A549 (cell line): ENCODE measurements around the gene CORO2A. TPM values are rescaled to one million over a fixed set of nuclear protein-coding genes. Genes with fewer than 3 reads are reported as not detected.

Source experiments
- ATAC-seq, 2 experiments: fragments of 200-7000 bp in 1 of 2; fragments of >200 bp in 1 of 2; cut with Nextera tagmentation in 1 of 2; cut with Tn5 transposase in 1 of 2; 3 replicates each; pipeline versions ENCODE4 v1.8.0 to v1.9.1; 2018 to 2020; ENCODE audit warnings: mild to moderate bottlenecking in 1 of 2, moderate library complexity in 1 of 2
- CTCF ChIA-PET: fragments of 300-600 bp; sonication (Branson Sonifier 250); formaldehyde crosslinking; extraction: SDS; loops from one replicate; lab custom pipeline; 2021; ENCODE audit warnings: antibody characterized with exemption, inconsistent platforms; lab: Yijun Ruan, JAX
- POLR2A ChIA-PET: fragments of 350-600 bp; formaldehyde crosslinking; extraction: SDS; loops from one replicate; lab custom pipeline; 2021; ENCODE audit warnings: antibody characterized with exemption, inconsistent platforms; lab: Yijun Ruan, JAX
- DNase-seq, 2 experiments: peaks; one replicate each; pipeline versions ENCODE4 v3.0.0 to v3.0.0-alpha.2; 2011 to 2016; ENCODE audit warnings: low read depth in 1 of 2, low spot score in 1 of 2
- FAIRE-seq: peaks from 2 replicates; lab custom pipeline; 2011; peaks lifted over from hg19 to GRCh38; lab: Jason Lieb, UNC
- H3K27ac ChIP-seq, 2 experiments: fragments of >200 bp; sonication (Bioruptor Twin); formaldehyde crosslinking; 3 replicates each; pipeline ENCODE4 v1.5.1; 2016 to 2017
- H3K4me1 ChIP-seq: fragments of >200 bp; sonication (Bioruptor Twin); formaldehyde crosslinking; 3 replicates; pipeline ENCODE4 v1.6.1; 2016
- H3K4me2 ChIP-seq: fragments of >200 bp; sonication (Bioruptor Twin); formaldehyde crosslinking; 3 replicates; pipeline ENCODE4 v1.6.1; 2016
- H3K4me3 ChIP-seq: fragments of >200 bp; sonication (Bioruptor Twin); formaldehyde crosslinking; 3 replicates; pipeline ENCODE4 v1.5.1; 2016
- H3K9me3 ChIP-seq: fragments of >200 bp; sonication (Bioruptor Twin); formaldehyde crosslinking; 3 replicates; pipeline ENCODE4 v1.6.1; 2016
- BCL3 ChIP-seq: fragments of >200 bp; sonication (Bioruptor Twin); formaldehyde crosslinking; IDR thresholded peaks from 3 replicates; pipeline ENCODE4 v1.6.1; 2016
- CBX2 ChIP-seq: fragments of 200-600 bp; sonication (generic); IDR thresholded peaks from 2 replicates; pipeline ENCODE4 v1.6.1; 2016; ENCODE audit warnings: low read depth, mild to moderate bottlenecking, borderline replicate concordance
- CBX8 ChIP-seq: fragments of 200-600 bp; sonication (generic); IDR thresholded peaks from 2 replicates; pipeline ENCODE4 v1.6.1; 2016
- CHD2 ChIP-seq: fragments of 150-350 bp; IDR thresholded peaks from 2 replicates; pipeline ENCODE4 v1.6.1; 2014; ENCODE audit warnings: low read length; ENCODE audit not compliant: partially characterized antibody
- CHD4 ChIP-seq: fragments of 200-600 bp; sonication (generic); IDR thresholded peaks from 2 replicates; pipeline ENCODE4 v1.6.1; 2016; ENCODE audit warnings: antibody characterized with exemption, mild to moderate bottlenecking, borderline replicate concordance
- CTCF ChIP-seq: fragments of >200 bp; sonication (Bioruptor Twin); formaldehyde crosslinking; IDR thresholded peaks from 3 replicates; pipeline ENCODE4 v1.5.1; 2016
- EHMT2 ChIP-seq: fragments of 200-600 bp; sonication (generic); IDR thresholded peaks from 2 replicates; pipeline ENCODE4 v1.6.1; 2016; ENCODE audit warnings: antibody characterized with exemption, low read depth, mild to moderate bottlenecking, moderate library complexity
- ESRRA ChIP-seq: fragments of 150-350 bp; IDR thresholded peaks from 2 replicates; pipeline ENCODE4 v1.6.1; 2014; ENCODE audit warnings: mild to moderate bottlenecking, low read length, borderline replicate concordance
- FOSL2 ChIP-seq, 2 experiments: fragments of 450-650 bp in 1 of 2; fragments of >200 bp in 1 of 2; sonication (Bioruptor Twin) in 1 of 2; formaldehyde crosslinking; IDR thresholded peaks; 2 replicates each; pipeline versions ENCODE4 v1.5.0 to v1.6.1; 2016 to 2020; ENCODE audit warnings: mild to moderate bottlenecking in 1 of 2, moderate library complexity in 1 of 2
- GATA3 ChIP-seq: IDR thresholded peaks from 2 replicates; pipeline ENCODE4 v1.6.1; 2012; ENCODE audit warnings: borderline replicate concordance
- HDAC2 ChIP-seq: fragments of 200-600 bp; sonication (generic); IDR thresholded peaks from 2 replicates; pipeline ENCODE4 v1.6.1; 2016
- HOXA7 ChIP-seq: fragments of 250-450 bp; sonication (Bioruptor Pico); IDR thresholded peaks from 2 replicates; pipeline ENCODE4 v1.5.0; 2020; ENCODE audit warnings: mild to moderate bottlenecking, moderate library complexity
- HOXB5 ChIP-seq: fragments of 250-450 bp; sonication (Bioruptor Pico); IDR thresholded peaks from 2 replicates; pipeline ENCODE4 v1.5.0; 2020; ENCODE audit warnings: mild to moderate bottlenecking, moderate library complexity
- JUN ChIP-seq, 2 experiments: fragments of >200 bp; sonication (Bioruptor Twin); formaldehyde crosslinking; IDR thresholded peaks; 2 replicates in 1 of 2; 3 replicates in 1 of 2; pipeline ENCODE4 v1.6.1; 2016 to 2017
- KDM5A ChIP-seq: fragments of 200-600 bp; sonication (generic); IDR thresholded peaks from 2 replicates; pipeline ENCODE4 v1.6.1; 2016; ENCODE audit warnings: antibody characterized with exemption, mild to moderate bottlenecking
- MYC ChIP-seq: IDR thresholded peaks from 2 replicates; pipeline ENCODE4 v1.6.1; 2012; ENCODE audit warnings: mild to moderate bottlenecking, inconsistent platforms, low read length, improper control_type of control experiment, borderline replicate concordance
- NFE2L2 ChIP-seq: fragments of 150-350 bp; conservative IDR thresholded peaks from 2 replicates; pipeline ENCODE4 v1.6.1; 2014; ENCODE audit warnings: low read length
- POLR2A ChIP-seq: IDR thresholded peaks from 2 replicates; pipeline ENCODE4 v1.6.1; 2012; ENCODE audit warnings: mild to moderate bottlenecking, low read length
- RAD21 ChIP-seq, 2 experiments: fragments of >200 bp in 1 of 2; sonication (Bioruptor Twin) in 1 of 2; formaldehyde crosslinking in 1 of 2; IDR thresholded peaks in 1 of 2; conservative IDR thresholded peaks in 1 of 2; 2 replicates in 1 of 2; 3 replicates in 1 of 2; pipeline ENCODE4 v1.6.1; 2012 to 2018; ENCODE audit warnings: inconsistent platforms in 1 of 2
- RARB ChIP-seq: fragments of 250-450 bp; sonication (Bioruptor Pico); IDR thresholded peaks from 2 replicates; pipeline ENCODE4 v1.8.0; 2021; ENCODE audit warnings: mild to moderate bottlenecking, moderate library complexity
- SREBF2 ChIP-seq: fragments of 450-650 bp; IDR thresholded peaks from 2 replicates; pipeline ENCODE4 v1.6.1; 2014; ENCODE audit warnings: mild to moderate bottlenecking, moderate library complexity
- WGBS: methylation state at CpG from one replicate; pipeline ENCODE4 v1.1.6; 2017; ENCODE audit errors: missing lambda C conversion rate; 5-methylcytosine and 5-hydroxymethylcytosine counted together
- polyA plus RNA-seq, 4 experiments: library from polyadenylated mRNA; depleted of rRNA in 3 of 4; stranded (reverse); fragments of >200 nt; fragmentation: RNase III in 1 of 4; extraction: RNeasy Plus Mini Kit Qiagen cat#74134 plus additional on column Dnase treatment in 1 of 4; gene quantifications; 2 replicates in 3 of 4; 3 replicates in 1 of 4; pipeline ENCODE4 v1.2.3, GENCODE V29; 2011 to 2017
- TF ChIP-seq, protein P1 (sequence below): fragments of 250-450 bp; sonication (Bioruptor Pico); IDR thresholded peaks from 2 replicates; pipeline ENCODE4 v1.5.0; 2021; ENCODE audit warnings: mild to moderate bottlenecking, moderate library complexity, borderline replicate concordance
- TF ChIP-seq, protein P2 (sequence below): fragments of 150-350 bp; IDR thresholded peaks from 2 replicates; pipeline ENCODE4 v1.6.1; 2014; ENCODE audit warnings: low read depth, mild to moderate bottlenecking, low read length

CORO2A gene
- polyA plus RNA-seq, 2 of the 4 experiments (the other 2 are of a cell fraction): 0.49 to 2.0 TPM

- ChIA-PET CTCF (interaction anchor here (0.6 to 1.9 kb wide), 5 partner anchors 27 to 606 kb away, joined by 3 to 8 read pairs (median 3); no protein-coding TSS in a partner anchor), POLR2A (no interaction called here)
- DNase-seq (no peak), FAIRE-seq (no peak), ATAC-seq (peak in 1 of 2 experiments; percentile 57; a peak in 4 of 6 replicates)
- Histone ChIP-seq H3K4me3 (no peak overlapping the region), H3K27ac (no peak overlapping the region), H3K4me2 (no peak overlapping the region), H3K9me3 (no peaks in the 10 kb centered on the region), H3K4me1 (0 out of 3 replicates have a peak, but pooled peaks cover 5% of the 10 kb centered on the region)
- 44% methylated on average over 2 of the region's 6 CpGs for WGBS
- TF ChIP-seq FOSL2 (IDR thresholded peaks at IDR 0.05) (no peak), FOSL2 (CRISPR knock-in tag; IDR thresholded peaks at IDR 0.05) (no peak), CHD4 (no peak), RAD21 (conservative IDR thresholded peaks at IDR 0.05 in 1 of 2, IDR thresholded peaks at IDR 0.05 in 1 of 2) (no peak), RARB (CRISPR knock-in tag) (no peak), CBX8 (no peak), JUN (IDR thresholded peaks at IDR 0.05) (no peak), SREBF2 (no peak)
Measured at GRCh38 chr9:98185611-98186171, 6.7 kb downstream of the CORO2A start.

DNA sequence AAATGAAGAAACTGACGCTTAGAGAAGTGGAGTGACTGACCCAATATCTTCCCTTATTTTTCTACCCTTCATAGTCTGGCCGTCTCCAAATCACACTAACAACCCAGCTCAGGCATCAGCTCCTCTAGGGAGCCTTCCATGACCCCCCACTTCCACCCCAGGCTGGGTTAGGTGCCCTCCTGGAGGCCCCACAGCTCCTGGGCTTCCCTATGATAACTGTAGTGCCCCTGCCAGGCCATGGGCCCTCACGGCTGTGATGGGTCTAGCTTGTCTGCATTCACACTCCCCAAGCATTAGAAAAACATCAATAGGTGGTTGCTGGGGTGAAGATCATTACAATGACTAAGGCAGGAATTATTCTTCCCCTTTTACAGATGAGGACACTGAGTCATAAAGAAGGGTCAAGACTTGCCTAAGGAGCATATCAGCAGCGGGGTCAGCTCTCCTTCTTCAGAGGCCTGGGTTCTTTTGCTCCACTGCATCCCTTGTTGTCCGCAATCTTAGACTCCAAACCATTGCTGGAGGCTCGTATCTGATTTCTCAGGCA lies 7.3 kb downstream of the CORO2A start:
- ChIA-PET CTCF (interaction anchor here (1.0 to 1.9 kb wide), 3 partner anchors 9 to 111 kb away, joined by 3 to 8 read pairs (median 6); no protein-coding TSS in a partner anchor), POLR2A (no interaction called here)
- Histone ChIP-seq H3K4me3 (no peak overlapping the region), H3K9me3 (no peaks in the 10 kb centered on the region), H3K4me2 (no peak overlapping the region), H3K4me1 (0 out of 3 replicates have a peak, but pooled peaks cover 2% of the 10 kb centered on the region), H3K27ac (no peak overlapping the region)
- no peak for TF ChIP-seq HOXB5 (CRISPR knock-in tag)
- no peak for TF ChIP-seq NFE2L2
- TF ChIP-seq MYC: no peak
- no peak for TF ChIP-seq EHMT2
- TF ChIP-seq ESRRA: no peak
- FAIRE-seq (no peak), DNase-seq (no peak), ATAC-seq (0 out of 6 replicates have a peak, but pooled peaks of 1 of the 2 experiments have one; percentile 14)
- 90% methylated on average over 6 of the region's 6 CpGs for WGBS

- Histone ChIP-seq H3K4me2 (no peak overlapping the region), H3K27ac (no peak overlapping the region), H3K4me3 (no peak overlapping the region), H3K4me1 (no peaks in the 10 kb centered on the region), H3K9me3 (no peaks in the 10 kb centered on the region)
- ATAC-seq (no peak), FAIRE-seq (no peak), DNase-seq (no peak)
- WGBS: 75% methylated on average over 6 of the region's 6 CpGs
- TF ChIP-seq CHD2 (no peak), CHD4 (no peak), RAD21 (conservative IDR thresholded peaks at IDR 0.05 in 1 of 2, IDR thresholded peaks at IDR 0.05 in 1 of 2) (no peak), CTCF (no peak), BCL3 (no peak), JUN (IDR thresholded peaks at IDR 0.05) (no peak), GATA3 (no peak), KDM5A (no peak), CBX8 (no peak), HDAC2 (no peak), POLR2A (no peak), SREBF2 (no peak), RARB (CRISPR knock-in tag) (no peak), EHMT2 (no peak), CBX2 (no peak), HOXA7 (no peak)
- TF ChIP-seq, protein P1, sequence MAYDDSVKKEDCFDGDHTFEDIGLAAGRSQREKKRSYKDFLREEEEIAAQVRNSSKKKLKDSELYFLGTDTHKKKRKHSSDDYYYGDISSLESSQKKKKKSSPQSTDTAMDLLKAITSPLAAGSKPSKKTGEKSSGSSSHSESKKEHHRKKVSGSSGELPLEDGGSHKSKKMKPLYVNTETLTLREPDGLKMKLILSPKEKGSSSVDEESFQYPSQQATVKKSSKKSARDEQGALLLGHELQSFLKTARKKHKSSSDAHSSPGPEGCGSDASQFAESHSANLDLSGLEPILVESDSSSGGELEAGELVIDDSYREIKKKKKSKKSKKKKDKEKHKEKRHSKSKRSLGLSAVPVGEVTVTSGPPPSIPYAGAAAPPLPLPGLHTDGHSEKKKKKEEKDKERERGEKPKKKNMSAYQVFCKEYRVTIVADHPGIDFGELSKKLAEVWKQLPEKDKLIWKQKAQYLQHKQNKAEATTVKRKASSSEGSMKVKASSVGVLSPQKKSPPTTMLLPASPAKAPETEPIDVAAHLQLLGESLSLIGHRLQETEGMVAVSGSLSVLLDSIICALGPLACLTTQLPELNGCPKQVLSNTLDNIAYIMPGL (CRISPR knock-in tag): no peak
- TF ChIP-seq, protein P2, sequence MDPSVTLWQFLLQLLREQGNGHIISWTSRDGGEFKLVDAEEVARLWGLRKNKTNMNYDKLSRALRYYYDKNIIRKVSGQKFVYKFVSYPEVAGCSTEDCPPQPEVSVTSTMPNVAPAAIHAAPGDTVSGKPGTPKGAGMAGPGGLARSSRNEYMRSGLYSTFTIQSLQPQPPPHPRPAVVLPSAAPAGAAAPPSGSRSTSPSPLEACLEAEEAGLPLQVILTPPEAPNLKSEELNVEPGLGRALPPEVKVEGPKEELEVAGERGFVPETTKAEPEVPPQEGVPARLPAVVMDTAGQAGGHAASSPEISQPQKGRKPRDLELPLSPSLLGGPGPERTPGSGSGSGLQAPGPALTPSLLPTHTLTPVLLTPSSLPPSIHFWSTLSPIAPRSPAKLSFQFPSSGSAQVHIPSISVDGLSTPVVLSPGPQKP: no peak
- ChIA-PET POLR2A (no interaction called here), CTCF (interaction anchor here (1.0 to 1.9 kb wide), 3 partner anchors 9 to 110 kb away, joined by 3 to 8 read pairs (median 6); no protein-coding TSS in a partner anchor)
Measured at GRCh38 chr9:98184326-98184725, 8.1 kb downstream of the CORO2A start.
